G401 (cell line): ENCODE results near the gene PRDX1. TPM values are rescaled to one million over a fixed set of nuclear protein-coding genes. Genes with fewer than 3 reads are reported as not detected.

ENCODE experiments used
- DNase-seq: peaks from one replicate; pipeline ENCODE4 v3.0.0-alpha.2; 2015; ENCODE audit warnings: low spot score
- in situ Hi-C: cut with HindIII; loops from 2 replicates; pipeline ENCODE4 v1.10.0; 2016; ENCODE audit warnings: low sequenced_read_pairs, mixed read lengths
- total RNA-seq: library from RNA; depleted of rRNA; stranded (reverse); fragments of >200 nt; shearing (Covaris generic); gene quantifications from 2 replicates; pipeline ENCODE4 v1.2.3, GENCODE V29; 2014; rRNA removed

Gene PRDX1
- total RNA-seq = 1,347 and 1,417 TPM in 2 replicates

DNA sequence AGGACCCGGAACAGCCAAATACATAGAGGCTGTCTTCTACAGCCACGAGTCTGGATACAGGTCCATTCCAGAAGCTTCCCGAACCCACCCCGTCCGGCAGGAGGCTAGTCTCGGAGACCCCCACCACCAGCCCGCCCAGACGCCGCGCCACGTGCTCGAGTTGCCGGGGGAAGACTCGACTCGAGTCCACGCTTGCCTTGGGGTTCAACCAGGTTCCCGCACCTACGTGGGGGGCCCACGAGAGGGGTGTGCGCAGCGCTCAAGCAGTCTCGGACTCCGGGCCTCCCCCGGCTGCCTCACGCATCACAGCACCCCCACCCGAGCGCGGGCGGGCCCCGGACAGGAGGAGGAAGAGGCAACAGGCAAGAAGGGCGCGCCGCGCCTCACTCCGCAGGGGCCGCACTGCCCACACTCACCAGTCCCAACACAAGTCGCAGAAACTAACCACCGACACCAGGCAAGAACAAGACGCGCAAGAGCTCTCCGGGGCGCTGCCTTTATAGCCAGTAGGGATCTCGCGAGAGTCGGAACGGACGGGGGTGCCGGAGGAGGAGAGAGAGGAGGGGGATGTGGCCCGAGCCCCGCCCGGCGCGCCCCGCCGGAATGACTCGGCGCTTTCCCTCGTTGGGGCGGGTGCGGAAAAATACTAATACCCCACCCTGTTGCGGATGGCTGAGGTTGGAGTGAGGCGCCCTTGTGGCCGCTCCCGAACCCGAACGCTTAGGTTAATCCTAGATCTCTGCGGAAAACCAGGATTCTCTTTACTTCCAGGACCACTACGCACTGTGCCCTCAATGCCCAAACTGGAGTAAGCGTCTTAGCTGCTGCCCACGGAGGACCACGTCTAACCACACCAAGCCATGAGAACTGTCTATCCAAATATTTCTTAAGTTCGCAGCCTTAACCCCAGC, at the start of gene PRDX1:
Gene PRDX1, minus strand, starts transcription at position 472 of the 911 bp plus-strand sequence. CDS start 2,841 bp downstream, outside the sequence.
- DNase-seq = peak; percentile 96
- in situ Hi-C loops = loop anchor here (25.0 kb wide), 1 partner anchor 159 kb away; no protein-coding TSS in a partner anchor

- in situ Hi-C loops = no loop called here
- DNase-seq = no peak
Observed at GRCh38 chr1:45570631-45571030, 48.9 kb upstream of the PRDX1 start.

DNA sequence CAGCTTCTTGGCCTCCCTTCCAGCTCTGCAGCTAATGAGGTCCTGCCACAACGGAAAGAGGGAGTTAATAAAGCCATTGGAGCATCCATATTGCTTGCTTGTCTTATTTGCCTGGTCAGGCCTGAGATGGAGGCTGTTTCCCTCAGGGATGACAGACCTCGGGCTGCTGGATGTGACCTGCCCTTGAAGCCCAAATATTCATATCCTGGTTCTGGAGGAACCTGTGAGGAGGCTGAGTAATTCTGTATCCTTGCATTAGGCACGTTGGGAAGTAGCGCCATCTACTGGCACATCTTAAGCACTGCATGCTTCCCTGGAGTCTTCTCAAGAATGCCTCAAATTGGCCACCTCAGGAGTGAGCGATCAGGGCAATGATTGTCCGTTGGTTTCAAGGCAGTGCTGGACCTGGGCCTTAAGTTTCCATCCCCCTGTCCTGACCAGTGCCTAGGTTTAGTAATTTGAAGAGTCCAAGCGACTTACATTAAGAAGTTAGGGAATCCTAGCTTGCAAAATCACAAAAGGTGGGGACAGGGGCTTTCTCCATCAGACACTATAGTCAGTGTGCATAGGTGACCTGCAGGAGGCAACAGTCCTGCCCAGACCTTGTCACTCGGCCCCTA, 48.4 kb upstream of the PRDX1 start:
- peak; percentile 89 for DNase-seq
- in situ Hi-C loops = no loop called here

GRCh38 chr1:45569571-45569961, 47.9 kb upstream of the PRDX1 start:
- in situ Hi-C loops = no loop called here
- DNase-seq = peak; percentile 63

DNA sequence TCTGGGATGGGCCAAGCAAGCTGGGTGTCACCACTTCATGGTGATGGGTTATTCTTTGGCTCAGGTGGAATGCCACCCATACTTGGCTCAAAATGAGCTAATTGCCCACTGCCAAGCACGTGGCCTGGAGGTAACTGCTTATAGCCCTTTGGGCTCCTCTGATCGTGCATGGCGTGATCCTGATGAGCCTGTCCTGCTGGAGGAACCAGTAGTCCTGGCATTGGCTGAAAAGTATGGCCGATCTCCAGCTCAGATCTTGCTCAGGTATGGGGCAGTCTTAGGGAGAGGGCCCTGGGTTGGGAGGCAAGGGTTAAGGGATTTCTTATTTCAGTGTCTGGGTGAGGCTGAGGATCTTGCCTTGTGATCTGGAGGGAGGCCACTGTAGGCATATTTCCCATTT, 46.7 kb upstream of the PRDX1 start:
- no peak for DNase-seq
- in situ Hi-C loops = no loop called here

GRCh38 chr1:45567911-45568310, 46.2 kb upstream of the PRDX1 start:
- no peak for DNase-seq
- in situ Hi-C loops = no loop called here

- no peak for DNase-seq
- in situ Hi-C loops = no loop called here
Observed at GRCh38 chr1:45566722-45567121, 45.0 kb upstream of the PRDX1 start.

- no peak for DNase-seq
- in situ Hi-C loops = no loop called here
Observed at GRCh38 chr1:45563843-45564242, 42.2 kb upstream of the PRDX1 start.

- in situ Hi-C loops = no loop called here
- DNase-seq = peak; percentile 31
Observed at GRCh38 chr1:45557422-45557944, 35.8 kb upstream of the PRDX1 start.

- in situ Hi-C loops = no loop called here
- DNase-seq = no peak
Observed at GRCh38 chr1:45554198-45554597, 32.5 kb upstream of the PRDX1 start.

- peak; percentile 40 for DNase-seq
- in situ Hi-C loops = no loop called here
Observed at GRCh38 chr1:45552331-45552730, 30.6 kb upstream of the PRDX1 start.

DNA sequence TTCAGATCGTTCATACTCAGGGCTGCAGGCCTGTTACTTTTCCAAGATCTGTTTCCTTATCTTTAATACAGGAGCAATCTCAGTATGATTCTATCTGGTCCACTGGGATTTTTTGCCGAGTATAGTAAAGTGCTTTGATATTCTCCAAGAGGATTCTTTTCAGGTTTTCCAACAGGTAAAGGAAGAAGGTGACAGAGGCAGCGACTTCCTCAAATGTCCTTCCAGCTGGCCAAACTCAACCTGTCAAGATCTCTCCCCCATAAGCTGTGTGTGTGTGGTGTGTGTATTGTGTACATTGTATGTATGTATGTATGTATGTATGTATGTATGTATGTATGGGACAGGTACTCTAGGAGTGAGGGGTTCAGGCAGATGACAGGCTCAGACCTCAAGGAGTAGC, 30.0 kb upstream of the PRDX1 start:
- DNase-seq = peak; percentile 18
- in situ Hi-C loops = no loop called here

DNA sequence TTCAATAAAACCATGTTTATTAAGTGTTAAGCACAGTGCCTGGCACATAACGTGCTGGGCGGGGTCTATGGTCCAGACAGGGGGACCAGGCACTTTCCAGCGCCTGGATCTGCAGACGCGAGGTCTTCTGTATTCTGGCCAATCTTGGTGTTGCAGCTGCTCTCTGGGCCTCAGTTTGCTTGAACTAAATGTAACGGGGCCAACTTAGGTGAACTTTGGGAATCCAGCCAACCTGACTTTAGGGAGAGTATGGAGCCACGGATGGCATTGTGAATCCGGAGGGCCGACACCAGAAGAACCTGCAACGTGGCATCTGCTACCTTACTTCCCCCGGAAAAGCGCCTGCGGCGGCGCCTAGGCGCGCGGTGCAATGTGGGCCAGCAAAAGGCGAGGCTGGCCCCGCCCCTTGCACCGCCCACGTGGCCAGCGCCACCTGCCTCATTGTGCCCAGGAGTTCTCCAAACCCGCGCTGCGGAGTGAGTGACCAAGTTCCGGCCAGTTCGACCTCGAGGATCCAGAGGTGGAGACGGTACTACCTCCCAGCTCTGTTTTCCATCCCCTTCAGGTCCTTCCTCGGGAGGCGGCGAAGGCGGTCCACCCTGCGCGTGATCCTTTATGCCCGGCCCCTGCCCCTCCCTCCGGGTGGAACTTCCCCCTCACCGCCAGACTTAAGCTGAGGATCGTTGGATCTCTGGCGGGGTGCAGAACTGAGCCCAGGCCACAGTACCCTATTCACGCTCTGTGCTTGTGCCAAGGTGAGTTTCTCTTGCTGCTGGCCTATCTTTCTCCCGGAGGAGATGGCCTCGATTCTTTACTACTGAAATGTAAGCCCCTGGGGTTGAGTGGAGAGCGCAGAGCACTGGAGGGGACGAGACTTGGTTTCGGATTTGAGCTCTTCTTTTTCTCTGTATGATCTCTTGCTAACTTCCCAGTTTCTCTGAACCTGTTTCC, 29.0 kb upstream of the PRDX1 start, which contains the start of gene AKR1A1:
Gene AKR1A1, plus strand, starts transcription at position 426 of the 951 bp plus-strand sequence. CDS start 10,969 bp downstream, outside the sequence.
- peak; percentile 89 for DNase-seq

DNA sequence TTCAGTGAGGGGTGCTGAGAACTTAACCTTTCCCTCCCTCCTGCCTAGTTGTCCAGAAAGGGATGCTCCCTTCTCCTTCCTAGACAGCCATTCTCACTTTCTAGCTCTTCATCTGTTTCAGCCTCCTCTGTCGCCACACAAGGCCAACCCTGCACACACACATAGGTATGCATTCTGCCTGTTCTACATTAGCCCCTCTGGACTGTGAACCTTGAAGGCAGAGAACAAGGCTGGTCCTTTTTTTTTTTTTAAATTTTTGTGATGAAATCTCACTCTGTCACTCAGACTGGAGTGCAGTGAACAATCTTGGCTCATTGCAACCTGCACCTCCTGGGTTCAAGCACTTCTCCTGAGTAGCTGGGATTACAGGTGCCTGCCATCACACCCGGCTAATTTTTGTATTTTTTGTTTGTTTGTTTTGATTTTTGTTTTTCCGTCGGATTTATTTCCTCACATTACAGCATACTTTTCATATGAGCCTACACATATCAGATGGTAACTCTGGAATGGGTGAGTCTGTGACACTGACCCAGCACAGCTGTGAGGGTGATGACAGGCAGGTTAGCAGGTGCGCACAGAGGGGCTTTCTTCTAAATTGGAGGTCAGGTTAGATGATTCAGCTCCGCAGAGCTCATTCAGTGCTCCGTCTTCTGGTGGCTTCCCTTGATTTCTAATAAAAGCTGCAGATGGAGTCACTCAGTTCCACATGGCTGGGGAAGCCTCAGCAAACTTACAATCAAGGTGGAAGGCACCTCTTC, 24.0 kb upstream of the PRDX1 start:
- DNase-seq = no peak
- in situ Hi-C loops = no loop called here

More for the DNA sequence above, 29.0 kb upstream of the PRDX1 start, which contains the start of gene AKR1A1:
- in situ Hi-C loops = no loop called here

DNA sequence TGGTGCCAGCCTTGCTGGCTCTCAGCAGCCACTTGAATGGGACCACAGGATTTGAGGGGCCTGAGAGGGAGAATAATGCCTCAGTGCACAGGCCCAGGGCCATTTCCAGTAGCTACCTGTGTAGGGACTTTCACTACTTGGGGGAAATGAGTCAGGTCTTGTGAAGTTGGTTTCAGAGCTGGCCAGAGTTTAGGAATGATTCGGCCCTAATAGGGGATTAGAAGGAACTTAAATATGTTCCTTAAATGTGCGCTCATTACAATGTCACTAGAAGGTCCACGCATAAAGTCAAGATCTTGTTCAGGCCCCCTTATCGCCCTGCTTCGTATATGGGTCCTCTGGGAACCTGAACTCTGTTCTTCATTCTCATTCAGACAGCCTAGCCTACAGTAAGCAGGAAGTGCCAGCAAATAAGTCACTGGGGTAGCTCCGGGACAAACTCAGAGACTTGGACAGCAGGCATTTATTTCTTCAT, 23.4 kb upstream of the PRDX1 start:
- in situ Hi-C loops = no loop called here
- DNase-seq = no peak

DNA sequence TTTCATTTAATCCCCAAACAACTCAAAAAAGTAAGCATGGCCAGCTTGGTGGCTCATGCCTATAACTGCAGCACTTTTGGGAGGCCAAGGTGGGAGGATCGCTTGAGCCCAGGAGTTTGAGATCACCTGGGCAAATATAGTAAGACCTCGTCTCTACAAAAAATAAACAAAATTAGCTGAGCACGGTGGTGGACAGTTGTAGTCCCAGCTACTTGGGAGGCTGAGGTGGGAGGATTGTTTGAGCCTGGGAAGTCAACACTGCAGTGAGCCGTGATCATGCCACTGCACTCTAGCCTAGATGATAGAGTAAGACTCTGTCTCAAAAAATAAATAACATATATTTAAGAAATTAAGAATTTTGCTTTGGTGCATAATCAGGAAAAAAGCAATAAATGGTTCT, 22.8 kb upstream of the PRDX1 start:
- in situ Hi-C loops = no loop called here

GRCh38 chr1:45543581-45544417, 22.1 kb upstream of the PRDX1 start:
- no peak for DNase-seq
- in situ Hi-C loops = no loop called here

More for the DNA sequence above, 22.8 kb upstream of the PRDX1 start:
- DNase-seq = no peak
